AG09319 (cell line): ENCODE data around the gene MCF2L.

Source experiments
- DNase-seq: peaks from one replicate; pipeline ENCODE4 v3.0.0-alpha.2; 2010; ENCODE audit warnings: low read depth; ENCODE audit errors: extremely low read depth
- CTCF ChIP-seq: IDR thresholded peaks from 2 replicates; pipeline ENCODE4 v1.5.1; 2011; ENCODE audit warnings: low read depth, mild to moderate bottlenecking, inconsistent platforms, low read length, moderate library complexity

MCF2L gene

GRCh38 chr13:113001241-113002140 is 32.5 kb downstream of the MCF2L start:
- no peak for TF ChIP-seq CTCF
- no peak for DNase-seq

GRCh38 chr13:113002206-113002912 is 33.3 kb downstream of the MCF2L start:
- DNase-seq, result no peak
- TF ChIP-seq CTCF, result peak; percentile 9

GRCh38 chr13:113002913-113003290 is 33.9 kb downstream of the MCF2L start:
- no peak for TF ChIP-seq CTCF
- DNase-seq, result no peak

- no peak for DNase-seq
- TF ChIP-seq CTCF, result no peak
Observed at GRCh38 chr13:113004126-113004525, 35.1 kb downstream of the MCF2L start.

GRCh38 chr13:113005076-113005865 is 36.3 kb downstream of the MCF2L start:
- no peak for DNase-seq
- TF ChIP-seq CTCF, result no peak

GRCh38 chr13:113005997-113006396 is 37.0 kb downstream of the MCF2L start:
- no peak for TF ChIP-seq CTCF
- no peak for DNase-seq

- no peak for DNase-seq
- no peak for TF ChIP-seq CTCF
Observed at GRCh38 chr13:113006660-113007059, 37.6 kb downstream of the MCF2L start.
